Stimulated activated CD4-positive, alpha-beta T cell treated with anti-CD3 and anti-CD28 coated beads, Interleukin-1b, Interleukin-23, amount 100 ng/mL, for 1 hour (primary cell): ENCODE measurements around the gene AKAP10.
"Not testable (repeated sequence)": the region's sequence is repeated elsewhere in the genome, so short reads cannot be mapped to it uniquely, and the experiment has no call there.

Experiments
- DNase-seq, 2 donors: peaks; one replicate each; pipeline ENCODE4 v3.0.0-alpha.2; 2020; ENCODE audit warnings: low read depth in 2 of 2

Gene AKAP10

DNA sequence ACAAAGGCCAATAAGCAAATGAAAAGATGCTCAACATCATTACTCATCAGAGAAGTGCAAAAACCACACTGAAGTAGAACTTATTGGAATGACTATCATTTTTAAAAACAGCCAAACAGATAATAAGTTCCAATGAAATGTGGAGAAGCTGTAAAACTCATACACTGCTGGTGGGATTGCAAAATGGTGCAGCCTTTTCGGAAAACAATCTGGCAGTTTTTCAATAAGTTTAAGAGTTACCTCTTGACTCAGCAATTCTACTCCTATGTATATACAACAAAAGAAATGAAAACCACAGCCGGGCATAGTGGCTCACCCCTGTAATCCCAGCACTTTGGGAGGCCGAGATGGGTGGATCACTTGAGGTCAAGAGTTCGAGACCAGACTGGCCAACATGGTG, 49.3 kb downstream of the AKAP10 start:
- no peak for DNase-seq

DNA sequence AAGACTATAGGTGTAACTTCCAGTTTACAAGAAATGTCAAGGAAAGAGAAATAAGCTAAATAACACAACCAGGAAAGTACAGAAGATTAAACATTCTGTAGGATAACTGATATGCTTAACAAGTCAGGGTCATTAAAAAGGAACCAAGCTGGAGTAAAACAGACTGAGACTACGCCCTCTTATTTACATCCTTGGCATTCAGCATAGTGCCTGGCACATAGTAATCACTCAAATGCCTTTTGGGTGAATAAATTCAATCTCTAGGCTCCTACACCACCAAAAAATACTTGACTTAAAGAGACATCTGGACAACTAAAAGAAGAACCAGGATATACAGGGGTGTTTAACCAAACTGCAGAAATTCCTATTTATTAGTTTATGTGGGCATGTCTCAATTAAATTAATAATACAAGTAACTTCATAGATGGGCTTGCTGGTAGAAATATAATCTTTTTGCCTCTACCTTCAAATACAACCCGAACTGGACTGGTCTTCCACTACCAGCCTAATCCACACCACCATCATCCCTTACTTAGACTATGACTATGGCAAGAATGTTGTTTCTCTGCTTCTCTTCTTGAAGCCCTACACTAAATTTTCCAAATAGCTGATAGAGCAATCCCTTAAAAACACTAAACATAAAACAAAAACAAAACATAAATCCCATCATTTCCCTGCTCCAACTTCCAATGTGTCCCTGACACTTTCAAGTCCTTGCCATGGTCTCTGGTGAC, 62.2 kb downstream of the AKAP10 start:
- DNase-seq: no peak

DNA sequence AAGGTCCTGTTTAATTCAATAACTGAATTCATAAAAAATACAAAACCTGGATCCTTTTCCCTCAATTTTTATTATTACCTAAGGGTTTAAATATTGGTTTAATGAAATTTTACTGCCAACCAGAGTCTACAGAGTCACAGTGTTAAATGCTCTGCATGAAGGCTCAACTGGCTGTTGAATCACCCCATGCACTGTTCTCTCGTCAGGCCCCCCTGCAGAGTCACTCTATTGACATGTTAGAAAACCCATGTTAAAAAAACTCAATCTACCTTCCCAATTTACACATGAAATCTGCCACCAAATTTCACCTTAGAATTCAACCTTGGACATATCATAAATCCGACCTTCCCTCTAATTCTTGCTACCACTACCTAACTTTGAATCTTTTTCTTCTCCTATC, 66.6 kb downstream of the AKAP10 start:
- DNase-seq: no peak

DNA sequence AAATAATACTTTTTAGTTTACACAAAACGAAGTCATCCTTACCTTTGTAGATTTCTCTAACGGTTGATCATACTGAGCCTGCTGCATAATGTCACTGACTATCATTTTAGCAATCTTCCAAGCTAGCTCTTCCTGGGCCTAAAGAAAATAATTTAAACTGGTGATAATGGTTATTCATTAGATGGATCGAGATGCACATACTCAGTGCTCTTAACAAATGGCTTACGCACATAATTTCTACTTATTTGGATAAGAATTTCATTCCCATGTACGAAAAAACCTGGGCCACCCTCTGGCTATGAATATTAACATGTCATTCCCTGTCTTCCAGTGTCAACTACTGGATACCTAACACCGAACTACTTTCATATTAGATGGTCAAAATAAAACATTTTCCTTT, 68.5 kb downstream of the AKAP10 start:
- DNase-seq: no peak

DNA sequence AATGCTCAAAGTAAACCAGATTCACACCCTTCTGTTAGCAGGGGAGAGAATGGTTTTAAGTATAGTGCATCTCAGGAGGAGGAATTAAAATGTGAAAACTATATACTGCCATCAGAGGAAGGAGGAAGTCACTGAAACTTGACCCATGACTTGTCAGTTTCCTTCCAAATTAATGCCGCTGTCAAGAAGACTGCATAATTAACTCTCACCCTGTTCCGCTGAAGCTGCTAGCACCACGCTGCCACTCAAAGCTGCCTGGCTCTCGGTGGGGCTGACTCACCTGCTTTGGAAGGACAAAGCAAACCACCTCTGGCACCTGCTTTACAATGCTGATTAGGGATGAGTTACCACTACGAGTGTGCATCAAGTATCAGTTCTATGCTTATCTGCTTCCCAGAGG, 72.1 kb downstream of the AKAP10 start:
- no peak for DNase-seq

DNA sequence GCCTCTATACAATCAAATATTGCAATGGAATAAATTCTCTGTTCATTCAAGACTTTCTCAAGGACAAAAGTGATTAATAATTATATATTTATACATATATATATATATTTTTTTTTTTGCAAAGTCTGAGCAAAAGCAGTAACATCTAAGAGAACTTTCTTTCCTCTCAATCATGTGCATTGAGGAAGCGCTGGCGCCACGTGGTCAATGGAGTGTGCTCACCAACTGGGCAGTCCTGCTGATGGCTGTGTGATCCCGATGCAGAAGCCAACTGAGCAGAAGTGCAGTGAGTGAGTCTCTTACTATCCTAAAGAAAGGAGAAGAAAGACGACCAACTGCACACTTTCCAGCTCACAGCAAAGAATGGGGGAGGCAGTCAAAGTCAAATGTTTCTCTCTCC, 72.7 kb downstream of the AKAP10 start:
- DNase-seq: no peak

DNA sequence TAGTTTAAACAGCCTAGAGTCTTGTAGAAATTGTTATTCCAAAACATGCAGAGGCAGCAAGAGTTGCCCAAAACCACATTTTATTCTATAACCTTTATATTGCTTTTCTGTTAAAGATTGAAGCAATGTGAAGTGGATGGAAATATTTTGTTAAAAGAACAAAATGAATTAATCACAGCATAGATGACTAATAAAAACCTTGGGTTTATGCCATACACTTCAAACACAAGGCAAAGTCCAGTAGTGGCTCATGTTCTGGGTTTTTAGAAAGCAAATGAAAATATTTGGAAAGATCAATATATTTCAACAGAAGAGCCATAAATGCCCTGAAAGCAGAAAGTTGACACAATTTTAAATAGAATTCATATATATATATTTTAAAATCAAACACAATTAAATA, 73.2 kb downstream of the AKAP10 start:
- DNase-seq: no peak

DNA sequence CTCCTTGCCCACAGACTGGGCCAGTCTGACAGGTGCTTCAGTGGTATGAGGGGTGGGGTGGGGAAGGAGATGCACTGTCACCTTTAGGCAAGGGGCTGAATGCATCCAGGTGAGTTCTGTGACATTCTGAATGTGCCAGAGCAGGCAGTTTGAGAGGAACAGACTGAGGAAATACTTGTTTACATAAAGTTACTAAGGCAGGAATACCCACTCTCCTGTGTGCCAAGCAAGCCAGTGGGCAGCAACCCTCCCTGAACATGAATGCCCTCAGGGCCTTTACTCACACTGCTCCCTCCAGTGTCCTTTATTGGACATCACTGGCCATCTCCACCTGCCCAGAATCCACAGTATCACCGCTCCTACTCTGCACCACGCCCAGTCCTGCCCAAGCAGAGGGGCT, 76.8 kb downstream of the AKAP10 start:
- no peak for DNase-seq

DNA sequence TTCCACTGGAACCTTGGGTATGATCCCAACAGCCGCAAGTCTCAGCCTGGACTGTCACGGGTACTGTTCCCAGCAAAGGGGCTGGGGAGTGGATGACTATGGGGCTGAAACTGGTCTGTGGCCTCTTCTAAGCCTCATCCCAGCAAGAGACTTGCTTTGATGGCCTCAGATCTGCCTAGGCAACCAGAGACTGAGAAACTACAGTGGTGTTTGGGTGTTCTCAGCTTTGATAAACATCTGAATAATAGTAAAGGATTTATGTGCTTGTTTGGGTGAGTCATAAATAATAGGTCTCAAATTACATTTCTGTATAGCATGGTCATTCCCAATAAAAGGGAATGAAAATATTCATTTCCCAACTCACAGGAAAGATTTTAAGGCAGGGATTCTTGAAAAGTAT, 79.7 kb downstream of the AKAP10 start:
- no peak for DNase-seq

DNA sequence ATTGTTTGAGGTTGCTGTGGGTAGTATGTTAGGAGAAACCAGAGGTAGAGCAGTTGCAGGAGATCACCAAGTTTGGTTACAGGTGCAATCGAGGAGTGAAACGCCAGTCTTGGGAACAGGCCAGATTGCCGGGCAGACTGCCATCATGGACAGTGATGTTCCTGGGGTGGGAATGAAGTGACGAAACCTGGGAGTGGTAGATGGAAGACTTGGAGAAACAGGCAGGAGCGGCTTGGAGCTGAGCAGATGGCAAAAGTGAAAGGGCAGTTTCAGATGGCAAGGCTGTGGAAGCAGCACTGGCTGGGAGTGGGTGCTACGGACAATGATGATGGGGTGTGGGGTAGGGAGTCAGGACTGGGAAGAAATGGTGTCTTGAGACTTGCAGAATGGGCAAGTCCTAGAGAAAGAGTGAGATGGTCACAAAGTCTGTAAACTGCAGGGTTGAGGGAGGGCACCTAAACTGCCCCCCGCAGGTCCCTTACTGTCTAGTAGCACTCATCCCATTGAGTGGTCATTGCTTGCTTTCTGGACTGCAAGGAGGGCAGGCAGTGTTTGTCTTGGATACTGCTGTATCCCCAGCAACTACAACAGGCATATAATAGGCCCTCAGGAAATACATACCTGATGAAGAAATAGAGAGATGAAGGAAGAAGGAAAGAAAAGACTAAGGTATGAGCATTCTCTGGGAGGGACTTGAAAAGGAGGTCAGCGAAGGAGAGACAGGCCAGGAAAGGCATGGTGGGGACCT, 80.4 kb downstream of the AKAP10 start:
- DNase-seq: no peak

DNA sequence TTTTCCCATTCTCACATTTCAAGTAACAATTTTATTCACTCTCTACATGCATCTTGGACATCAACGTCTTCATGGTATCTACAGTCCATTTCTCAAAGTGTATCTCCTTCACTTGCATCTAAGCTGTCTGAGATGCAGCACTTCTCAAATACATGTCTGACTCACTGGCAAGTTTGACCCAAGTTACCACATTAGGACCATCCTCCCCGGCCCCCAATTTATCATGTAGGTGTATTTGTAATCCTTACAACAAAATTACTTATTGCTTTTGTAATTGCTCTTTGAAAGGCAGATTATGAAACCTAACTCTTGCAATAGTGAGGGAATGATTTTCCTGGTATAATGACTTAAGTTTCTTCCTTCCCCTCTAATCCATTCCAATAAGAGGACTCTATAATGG, 80.9 kb downstream of the AKAP10 start:
- DNase-seq: no peak

DNA sequence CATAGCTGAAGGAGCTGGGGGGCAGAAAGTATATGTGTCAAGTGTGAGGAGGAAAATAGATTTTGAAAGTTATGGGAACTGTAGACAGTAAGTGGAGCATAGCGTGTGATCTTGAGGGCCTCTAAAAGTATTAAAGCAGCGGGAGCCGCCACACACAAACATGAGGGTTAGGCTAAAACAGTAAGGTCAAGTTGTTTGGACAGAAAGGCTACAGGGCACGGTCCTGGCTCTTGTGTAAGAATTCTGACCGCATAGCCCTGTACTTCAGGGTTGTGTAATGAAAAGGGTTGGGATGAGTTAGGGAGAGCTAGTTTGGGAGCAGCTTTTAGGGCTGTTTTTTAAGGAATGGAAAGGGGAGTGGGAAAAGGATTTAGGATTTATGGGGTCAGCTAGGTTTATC, 87.1 kb downstream of the AKAP10 start:
- not testable (repeated sequence) for DNase-seq

DNA sequence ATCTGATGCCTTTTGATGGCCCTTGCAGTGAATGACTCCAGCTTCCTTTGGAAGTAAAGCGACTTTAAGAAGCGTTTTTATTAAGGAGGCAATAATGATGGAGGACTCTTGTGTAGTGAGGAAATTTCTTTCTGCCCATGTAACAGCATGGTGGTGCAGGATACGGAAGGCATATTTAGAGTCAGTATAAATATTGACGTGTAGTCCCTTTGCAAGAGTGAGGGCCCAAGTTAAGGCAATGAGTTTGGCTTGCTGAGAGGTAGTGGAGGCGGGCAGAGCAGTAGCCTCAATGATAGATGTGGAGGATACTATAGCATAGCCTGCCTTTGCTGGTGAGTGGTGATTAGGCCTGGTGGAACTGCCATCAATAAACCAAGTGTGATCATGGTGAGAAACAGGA, 87.6 kb downstream of the AKAP10 start:
- not testable (repeated sequence) for DNase-seq

DNA sequence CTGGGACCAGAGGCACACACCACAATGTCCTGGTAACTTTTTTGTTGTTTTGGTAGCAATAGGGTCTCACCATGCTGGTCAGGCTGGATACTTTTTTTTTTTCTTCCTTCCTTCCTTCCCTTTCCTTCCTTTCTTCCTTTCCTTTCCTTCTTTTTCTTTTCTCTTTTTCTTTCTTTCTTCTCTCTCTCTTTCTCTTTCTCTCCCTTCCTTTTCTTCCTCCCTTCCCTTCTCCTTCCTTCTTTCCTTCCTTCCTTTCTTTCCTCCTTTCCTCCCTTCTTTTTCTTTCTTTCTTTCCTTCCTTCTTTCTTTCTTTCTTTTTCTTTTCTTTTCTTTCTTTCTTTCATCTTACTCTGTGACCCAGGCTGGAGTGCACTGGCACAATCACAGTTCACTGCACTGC, 91.5 kb downstream of the AKAP10 start:
- no peak for DNase-seq

DNA sequence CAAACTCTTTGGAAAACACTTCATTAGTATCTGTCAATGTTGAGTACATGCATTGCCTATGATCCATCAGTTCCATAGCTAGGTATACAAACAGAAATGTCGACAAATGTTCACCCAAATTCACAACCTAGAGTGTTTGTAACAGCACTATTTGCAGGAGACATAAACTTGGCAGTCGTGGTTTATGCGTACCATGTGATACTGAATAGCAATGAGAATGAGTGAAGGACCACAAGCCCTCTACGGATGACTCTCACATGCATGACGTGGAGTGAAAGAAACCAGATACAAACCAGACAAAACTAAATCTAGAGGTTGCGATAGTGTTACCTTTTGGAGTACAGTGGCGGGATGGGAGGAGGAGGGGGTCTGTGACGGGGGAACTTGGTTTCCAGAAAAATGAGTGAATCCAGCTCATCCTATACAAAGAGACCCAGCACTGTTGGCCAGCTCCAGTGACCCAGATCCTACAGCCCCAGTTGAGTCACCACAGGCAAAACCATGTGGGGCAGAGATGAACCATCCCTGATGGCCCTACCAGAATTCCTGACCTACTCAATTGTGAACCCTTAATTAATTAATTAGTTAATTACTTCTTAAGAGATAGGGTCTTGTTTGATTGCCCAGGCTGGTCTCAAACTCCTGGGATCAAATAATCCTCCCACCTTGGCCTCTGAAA, 94.0 kb downstream of the AKAP10 start:
- DNase-seq: no peak

DNA sequence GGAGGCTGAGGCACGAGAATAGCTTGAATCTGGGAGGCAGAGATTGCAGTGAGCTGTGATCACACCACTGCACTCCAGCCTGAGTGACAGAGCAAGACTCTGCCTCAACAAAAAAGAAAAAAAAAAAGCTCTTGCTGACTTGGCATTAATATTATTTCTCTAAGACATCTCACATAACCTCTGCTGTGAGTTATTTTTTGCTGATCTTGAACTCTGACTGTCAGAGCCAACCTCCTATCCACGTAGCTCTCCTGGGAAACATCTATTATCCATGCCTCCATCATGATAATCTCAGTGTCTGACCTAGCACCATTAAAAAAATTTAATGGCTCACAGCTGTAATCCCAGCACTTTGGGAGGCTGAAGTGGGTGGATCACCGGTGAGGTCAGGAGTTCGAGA, 97.2 kb downstream of the AKAP10 start:
- no peak for DNase-seq

DNA sequence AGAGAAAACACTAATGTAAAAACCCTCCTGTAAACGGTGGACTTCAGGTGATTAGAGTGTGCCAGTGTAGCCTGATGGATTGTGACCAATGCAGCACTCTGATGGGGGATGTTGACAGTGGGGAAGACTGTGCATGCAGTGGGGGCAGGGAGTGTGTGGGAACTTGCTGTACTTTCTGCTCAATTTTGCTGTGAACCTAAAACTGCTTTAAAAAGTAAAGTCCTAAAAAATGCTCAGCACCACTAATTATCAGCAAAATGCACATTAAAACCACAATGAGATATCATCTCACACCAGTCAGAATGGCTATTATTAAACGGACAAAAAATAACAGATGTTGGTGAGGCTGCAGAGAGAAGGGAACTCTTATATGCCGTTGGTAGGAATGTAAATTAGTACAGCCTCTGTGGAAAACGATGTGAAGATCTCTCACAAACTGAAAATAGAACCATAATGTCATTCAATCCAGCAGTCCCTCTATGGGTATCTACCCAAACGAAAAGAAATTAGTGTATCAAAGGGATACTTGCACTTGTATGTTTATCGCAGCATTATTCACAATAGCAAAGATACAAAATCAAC, 100.2 kb downstream of the AKAP10 start:
- DNase-seq: no peak

DNA sequence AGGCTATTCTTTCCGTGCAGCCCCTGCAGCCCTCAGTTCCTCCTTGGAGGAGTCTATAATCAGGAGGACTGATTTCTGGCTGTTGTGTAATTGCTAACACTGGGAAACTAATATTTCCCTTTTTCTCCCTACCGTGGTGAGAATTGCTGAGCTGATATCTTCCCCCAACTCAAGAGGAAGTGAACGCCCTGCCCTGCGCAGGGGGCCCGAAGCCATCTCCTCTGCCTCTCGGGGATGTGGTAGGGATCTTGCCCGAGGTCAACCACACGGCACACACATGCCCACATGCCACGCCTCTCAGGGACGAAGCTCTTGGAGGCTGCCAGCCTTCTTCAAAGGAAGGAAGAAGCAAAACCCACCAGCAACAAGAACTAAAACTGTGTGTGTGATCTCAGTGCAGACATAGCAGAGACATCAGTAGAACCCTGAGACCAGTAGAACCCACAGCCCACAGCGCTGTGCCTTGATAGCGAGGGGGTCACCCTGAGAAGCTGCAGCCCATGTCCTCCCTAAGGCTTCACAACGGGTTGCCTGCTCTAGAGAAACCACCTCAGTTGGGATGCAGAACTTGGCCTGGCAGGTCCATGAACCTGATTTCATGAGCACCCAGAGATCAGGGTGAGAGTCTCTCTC, 101.0 kb downstream of the AKAP10 start:
- no peak for DNase-seq

DNA sequence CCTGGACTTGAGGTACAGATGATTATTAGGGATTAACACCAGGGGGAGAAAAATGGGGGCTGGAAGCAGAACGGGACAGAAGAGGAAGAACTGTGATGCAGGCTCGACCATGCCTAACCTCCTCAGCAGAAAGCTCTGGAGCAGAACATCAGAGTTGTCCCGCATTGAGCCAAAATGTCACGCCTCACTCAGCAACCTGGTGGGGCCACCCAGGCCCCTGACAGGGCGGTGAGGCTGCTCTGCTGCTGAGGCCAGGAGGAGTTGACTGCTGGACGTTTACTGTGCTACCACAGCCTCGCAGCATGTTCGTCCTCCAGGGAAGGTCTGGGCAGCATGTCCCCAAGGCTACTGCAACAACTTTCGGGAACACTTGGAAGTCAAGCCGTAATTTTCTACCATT, 103.4 kb downstream of the AKAP10 start:
- no peak for DNase-seq

DNA sequence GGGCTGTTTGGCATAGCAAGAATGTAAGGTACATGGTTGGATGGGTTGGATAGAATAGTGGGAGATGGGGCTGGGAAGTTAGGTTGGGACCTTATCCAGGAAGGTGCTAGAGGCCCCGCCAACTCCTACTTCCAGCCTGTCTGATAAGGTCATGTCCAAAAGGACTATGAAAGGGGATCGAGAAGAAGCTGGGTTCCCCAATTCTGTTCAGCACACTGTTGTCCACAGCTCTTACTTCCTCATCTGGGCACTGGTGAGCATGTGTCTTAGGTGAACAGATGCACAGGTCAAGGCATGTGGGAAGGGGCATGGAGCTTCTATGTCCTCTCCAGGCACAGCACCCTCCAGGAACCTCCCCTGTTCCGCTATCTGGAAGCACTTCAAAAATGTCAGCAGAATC, 104.3 kb downstream of the AKAP10 start:
- DNase-seq: no peak

DNA sequence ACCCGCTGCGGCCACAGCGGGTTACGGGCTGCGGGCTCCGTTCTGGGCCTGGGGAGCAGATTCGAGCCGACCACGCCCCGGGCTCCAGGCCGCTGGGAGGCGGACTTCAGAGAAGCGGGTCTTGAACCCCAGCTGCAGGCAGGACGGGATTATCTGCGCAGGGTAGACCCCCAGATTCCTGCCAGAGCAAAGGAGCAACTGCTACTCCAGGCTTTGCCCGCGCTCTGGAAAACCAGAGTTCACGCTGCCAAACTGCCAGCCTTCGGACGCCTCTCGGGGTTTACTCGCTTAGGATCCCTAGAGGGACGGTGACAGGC, 109.6 kb downstream of the AKAP10 start:
- DNase-seq: no peak

DNA sequence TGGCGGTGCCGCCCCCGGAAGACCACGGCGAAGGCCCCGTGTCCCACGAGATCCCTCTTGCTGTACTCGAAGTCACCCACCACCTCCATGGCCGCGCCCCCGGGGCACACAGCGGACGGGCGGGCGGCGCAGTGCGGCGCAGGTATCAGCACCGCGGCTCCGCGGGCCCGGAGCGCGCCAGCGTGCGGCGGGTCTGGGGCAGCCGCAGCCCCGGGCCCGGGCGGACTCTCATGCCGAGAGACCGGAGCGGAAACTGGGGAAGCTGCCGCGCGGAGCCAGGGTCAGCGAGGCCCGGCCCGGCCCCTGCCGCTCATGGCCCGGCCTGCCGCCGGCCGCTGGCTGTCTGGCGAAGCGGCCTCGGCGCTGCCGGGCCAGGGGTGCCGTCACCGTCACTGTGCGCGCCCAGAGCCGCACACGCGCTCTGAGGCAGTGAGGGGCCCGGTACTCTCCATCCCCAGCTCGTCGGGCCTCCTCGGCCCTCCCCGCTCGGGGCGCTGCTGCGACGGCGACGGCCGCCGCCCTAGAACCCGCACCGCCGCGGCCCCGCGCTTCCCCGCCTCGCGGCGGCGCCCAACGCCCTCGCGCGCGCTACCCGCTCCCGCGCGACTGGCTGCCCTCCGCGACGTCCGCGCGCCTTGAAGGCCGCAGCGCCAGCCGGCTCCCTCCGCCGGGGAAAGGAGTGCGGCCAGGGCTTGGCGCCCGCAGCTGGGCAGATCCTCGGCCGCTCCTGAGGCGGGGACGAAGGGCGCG, 110.1 kb downstream of the AKAP10 start, which contains the start of gene ULK2:
Gene ULK2 (minus strand): TSS at position 608 of the 750 bp plus-strand sequence. CDS start 519 bp downstream, at position 89.
- DNase-seq: no peak
